HepG2 (cell line): Measurements from ENCODE around the gene DERL2. TPM values are rescaled to one million over a fixed set of nuclear protein-coding genes. Genes with fewer than 3 reads are reported as not detected.

ENCODE experiments used
- HHEX ChIP-seq: IDR thresholded peaks from 2 replicates; pipeline ENCODE4 v1.6.1; 2016; ENCODE audit warnings: control low read depth
- IKZF1 ChIP-seq: fragments of 450-650 bp; IDR thresholded peaks from 2 replicates; pipeline ENCODE4 v1.7.1; 2016
- JUN ChIP-seq: sonication (generic); formaldehyde crosslinking; IDR thresholded peaks from 2 replicates; pipeline ENCODE4 v1.4.0; 2020; ENCODE audit warnings: mild to moderate bottlenecking, missing genetic modification reagents
- KLF15 ChIP-seq: sonication (generic); formaldehyde crosslinking; IDR thresholded peaks from 2 replicates; pipeline ENCODE4 v1.8.1; 2023; ENCODE audit warnings: borderline replicate concordance, mild to moderate bottlenecking, inconsistent platforms, missing genetic modification reagents, mixed read lengths
- LRRFIP1 ChIP-seq: sonication (generic); formaldehyde crosslinking; conservative IDR thresholded peaks from 2 replicates; pipeline ENCODE4 v1.4.0; 2020; ENCODE audit warnings: missing genetic modification reagents
- MEIS2 ChIP-seq: sonication (generic); formaldehyde crosslinking; IDR thresholded peaks from 2 replicates; pipeline ENCODE4 v1.9.0; 2021; ENCODE audit warnings: mild to moderate bottlenecking, missing genetic modification reagents
- MTF1 ChIP-seq: sonication (generic); formaldehyde crosslinking; IDR thresholded peaks from 2 replicates; pipeline ENCODE4 v1.5.0; 2020; ENCODE audit warnings: missing genetic modification reagents
- PHF5A ChIP-seq: IDR thresholded peaks from one replicate; pipeline ENCODE4 v1.6.1; 2018; ENCODE audit warnings: low read depth, missing genetic modification reagents; ENCODE audit not compliant: unreplicated experiment
- PHF8 ChIP-seq: sonication (generic); formaldehyde crosslinking; IDR thresholded peaks from 2 replicates; pipeline ENCODE4 v1.5.0; 2020; ENCODE audit warnings: missing genetic modification reagents
- SMYD3 ChIP-seq: sonication (generic); formaldehyde crosslinking; IDR thresholded peaks from 2 replicates; pipeline ENCODE4 v1.8.1; 2023; ENCODE audit warnings: mild to moderate bottlenecking, missing genetic modification reagents
- TARDBP ChIP-seq: sonication (generic); formaldehyde crosslinking; IDR thresholded peaks from 2 replicates; pipeline ENCODE4 v1.8.0; 2022; ENCODE audit warnings: mild to moderate bottlenecking, missing genetic modification reagents
- TP53 ChIP-seq: sonication (generic); formaldehyde crosslinking; conservative IDR thresholded peaks from 2 replicates; pipeline ENCODE4 v1.4.0; 2020; ENCODE audit warnings: missing genetic modification reagents
- ZBTB26 ChIP-seq: IDR thresholded peaks from 2 replicates; pipeline ENCODE4 v1.6.1; 2016; ENCODE audit warnings: missing compliant biosample characterization, missing genetic modification reagents, borderline replicate concordance
- ZBTB7B ChIP-seq: sonication (generic); formaldehyde crosslinking; IDR thresholded peaks from 2 replicates; pipeline ENCODE4 v1.4.0; 2020; ENCODE audit warnings: missing genetic modification reagents
- ZKSCAN1 ChIP-seq: fragments of 150-350 bp; IDR thresholded peaks from 2 replicates; pipeline ENCODE4 v1.6.1; 2014; ENCODE audit warnings: low read length
- ZNF205 ChIP-seq: IDR thresholded peaks from 2 replicates; pipeline ENCODE4 v1.6.1; 2018; ENCODE audit warnings: missing biosample characterization, missing genetic modification reagents
- ZNF317 ChIP-seq: sonication (generic); formaldehyde crosslinking; IDR thresholded peaks from 2 replicates; pipeline ENCODE4 v1.5.0; 2020; ENCODE audit warnings: mild to moderate bottlenecking, missing genetic modification reagents
- ZNF331 ChIP-seq: sonication (generic); formaldehyde crosslinking; IDR thresholded peaks from 2 replicates; pipeline ENCODE4 v1.4.0; 2020; ENCODE audit warnings: missing genetic modification reagents
- ZNF772 ChIP-seq: sonication (generic); formaldehyde crosslinking; IDR thresholded peaks from 2 replicates; pipeline ENCODE4 v1.5.0; 2020; ENCODE audit warnings: mild to moderate bottlenecking, missing genetic modification reagents
- ZNF776 ChIP-seq: sonication (generic); formaldehyde crosslinking; IDR thresholded peaks from 2 replicates; pipeline ENCODE4 v1.4.0; 2020; ENCODE audit warnings: mild to moderate bottlenecking, missing genetic modification reagents
- ZNF788 ChIP-seq: sonication (generic); formaldehyde crosslinking; IDR thresholded peaks from 2 replicates; pipeline ENCODE4 v1.5.0; 2020; ENCODE audit warnings: mild to moderate bottlenecking, missing genetic modification reagents, borderline replicate concordance
- ZNF878 ChIP-seq: sonication (generic); formaldehyde crosslinking; IDR thresholded peaks from 2 replicates; pipeline ENCODE4 v1.8.1; 2023; ENCODE audit warnings: mild to moderate bottlenecking, missing genetic modification reagents, moderate library complexity
- polyA plus RNA-seq, 8 experiments: library from polyadenylated mRNA; depleted of rRNA in 3 of 8; stranded (reverse) in 7 of 8; unstranded in 1 of 8; fragments of >200 nt; fragmentation: Illumina TruSeq in 4 of 8; extraction: Trizol in 4 of 8; gene quantifications; 2 replicates each; pipeline versions ENCODE4 v1.2.1 to v1.2.3, GENCODE V29; 2011 to 2016; ENCODE audit warnings: low read depth in 4 of 8, missing spikeins in 1 of 8, mixed read lengths in 1 of 8; ENCODE audit not compliant: insufficient read depth in 1 of 8
- total RNA-seq, 5 experiments: library from RNA; depleted of rRNA; stranded (reverse); fragments of >200 nt; fragmentation: Illumina TruSeq; extraction: Trizol; gene quantifications; 2 replicates each; pipeline ENCODE4 v1.2.3, GENCODE V29; 2016; ENCODE audit warnings: low read depth in 1 of 5
- TF ChIP-seq, protein P1 (sequence below): IDR thresholded peaks from 2 replicates; pipeline ENCODE4 v1.6.1; 2016
- TF ChIP-seq, protein P2 (sequence below): fragments of 450-650 bp; IDR thresholded peaks from 2 replicates; pipeline ENCODE4 v1.6.1; 2017; ENCODE audit warnings: mild to moderate bottlenecking

The DERL2 gene
- total and polyA plus RNA-seq, 2 of the 13 experiments (the other 11 are each of a cell fraction or from before 2014, with no cell fraction given), result 59.3 to 65.2 TPM

DNA sequence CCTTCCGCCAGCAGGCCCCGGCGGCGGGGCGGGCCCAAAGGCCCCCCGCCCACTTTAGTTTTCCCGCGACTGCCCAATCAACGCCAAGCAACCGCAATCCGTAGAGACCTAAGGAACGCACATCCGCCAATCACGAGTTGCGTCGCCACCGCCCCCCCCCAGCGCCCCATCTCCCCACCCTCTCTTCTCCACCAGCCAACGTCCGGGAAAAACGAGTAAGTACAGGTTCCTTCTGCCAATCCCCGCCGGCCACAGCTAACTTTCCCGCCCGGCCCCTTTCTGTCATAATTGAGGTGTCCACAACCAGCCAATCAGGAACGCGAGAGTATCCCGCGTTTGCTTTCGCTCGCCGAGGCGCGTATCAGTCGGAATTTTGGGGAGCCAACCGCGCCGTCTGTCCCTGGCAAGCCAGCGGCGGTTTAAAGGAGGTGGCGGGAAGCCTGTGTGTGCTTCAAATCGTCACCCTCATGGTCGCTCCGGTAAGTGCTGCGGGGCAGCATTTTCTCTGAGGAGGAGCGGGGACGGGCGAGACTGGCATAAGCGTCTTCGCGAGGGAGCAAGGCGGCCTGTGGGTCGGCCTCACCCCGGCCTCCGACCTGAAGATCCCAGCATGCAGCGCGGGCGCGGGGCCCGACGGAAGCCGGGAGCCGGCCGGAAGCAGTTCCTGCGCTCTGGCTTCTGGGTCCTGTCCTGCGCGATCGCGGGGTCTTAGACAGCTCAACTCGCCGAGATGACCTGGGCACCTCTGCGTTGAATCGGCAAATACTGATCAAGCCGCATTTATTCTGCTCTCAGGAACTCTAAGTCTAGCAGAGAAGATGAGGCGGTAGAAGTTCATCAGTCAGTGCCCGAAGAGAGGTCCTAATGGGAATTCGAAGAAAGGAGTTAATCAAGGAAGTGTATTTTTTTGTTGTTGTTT is 487 bp upstream of the DERL2 start, which contains the start of gene MIS12 (continued):
- peak; percentile 74; the same call in 1 of the 2 replicates for TF ChIP-seq ZBTB26
- TF ChIP-seq ZNF331 (CRISPR knock-in tag), result peak; percentile 37; the same call in 1 of the 2 replicates
- TF ChIP-seq ZNF788 (CRISPR knock-in tag), result peak; percentile 76; the same call in 1 of the 2 replicates
- peak; percentile 97 for TF ChIP-seq PHF8
- TF ChIP-seq TP53 (CRISPR knock-in tag), result 0 out of 2 replicates have a peak, but pooled peaks have one; percentile 25
- TF ChIP-seq ZBTB7B, result no peak; the same call in 1 of the 2 replicates
- TF ChIP-seq LRRFIP1, result no peak
- TF ChIP-seq, protein P1, sequence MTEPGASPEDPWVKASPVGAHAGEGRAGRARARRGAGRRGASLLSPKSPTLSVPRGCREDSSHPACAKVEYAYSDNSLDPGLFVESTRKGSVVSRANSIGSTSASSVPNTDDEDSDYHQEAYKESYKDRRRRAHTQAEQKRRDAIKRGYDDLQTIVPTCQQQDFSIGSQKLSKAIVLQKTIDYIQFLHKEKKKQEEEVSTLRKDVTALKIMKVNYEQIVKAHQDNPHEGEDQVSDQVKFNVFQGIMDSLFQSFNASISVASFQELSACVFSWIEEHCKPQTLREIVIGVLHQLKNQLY (CRISPR knock-in tag), result no peak
- TF ChIP-seq TARDBP (CRISPR knock-in tag), result peak; percentile 64; the same call in 1 of the 2 replicates
- no peak; the same call in 1 of the 2 replicates for TF ChIP-seq ZKSCAN1
- no peak for TF ChIP-seq IKZF1
- 0 out of 2 replicates have a peak, but pooled peaks have one; percentile 45 for TF ChIP-seq MTF1 (CRISPR knock-in tag)
- peak; percentile 81 for TF ChIP-seq ZNF878 (CRISPR knock-in tag)
- no peak for TF ChIP-seq PHF5A (CRISPR knock-in tag)
- no peak for TF ChIP-seq SMYD3 (CRISPR knock-in tag)
- TF ChIP-seq KLF15 (CRISPR knock-in tag), result no peak; the same call in 1 of the 2 replicates
- TF ChIP-seq, protein P2, sequence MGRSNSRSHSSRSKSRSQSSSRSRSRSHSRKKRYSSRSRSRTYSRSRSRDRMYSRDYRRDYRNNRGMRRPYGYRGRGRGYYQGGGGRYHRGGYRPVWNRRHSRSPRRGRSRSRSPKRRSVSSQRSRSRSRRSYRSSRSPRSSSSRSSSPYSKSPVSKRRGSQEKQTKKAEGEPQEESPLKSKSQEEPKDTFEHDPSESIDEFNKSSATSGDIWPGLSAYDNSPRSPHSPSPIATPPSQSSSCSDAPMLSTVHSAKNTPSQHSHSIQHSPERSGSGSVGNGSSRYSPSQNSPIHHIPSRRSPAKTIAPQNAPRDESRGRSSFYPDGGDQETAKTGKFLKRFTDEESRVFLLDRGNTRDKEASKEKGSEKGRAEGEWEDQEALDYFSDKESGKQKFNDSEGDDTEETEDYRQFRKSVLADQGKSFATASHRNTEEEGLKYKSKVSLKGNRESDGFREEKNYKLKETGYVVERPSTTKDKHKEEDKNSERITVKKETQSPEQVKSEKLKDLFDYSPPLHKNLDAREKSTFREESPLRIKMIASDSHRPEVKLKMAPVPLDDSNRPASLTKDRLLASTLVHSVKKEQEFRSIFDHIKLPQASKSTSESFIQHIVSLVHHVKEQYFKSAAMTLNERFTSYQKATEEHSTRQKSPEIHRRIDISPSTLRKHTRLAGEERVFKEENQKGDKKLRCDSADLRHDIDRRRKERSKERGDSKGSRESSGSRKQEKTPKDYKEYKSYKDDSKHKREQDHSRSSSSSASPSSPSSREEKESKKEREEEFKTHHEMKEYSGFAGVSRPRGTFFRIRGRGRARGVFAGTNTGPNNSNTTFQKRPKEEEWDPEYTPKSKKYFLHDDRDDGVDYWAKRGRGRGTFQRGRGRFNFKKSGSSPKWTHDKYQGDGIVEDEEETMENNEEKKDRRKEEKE, result no peak
- TF ChIP-seq JUN, result peak; percentile 41; the same call in 1 of the 2 replicates
- TF ChIP-seq HHEX (CRISPR knock-in tag), result no peak
- peak; percentile 72; the same call in 1 of the 2 replicates for TF ChIP-seq ZNF205 (CRISPR knock-in tag)
- peak; percentile 62; the same call in 1 of the 2 replicates for TF ChIP-seq MEIS2 (CRISPR knock-in tag)
- TF ChIP-seq ZNF772 (CRISPR knock-in tag), result peak; percentile 75; the same call in 1 of the 2 replicates
- TF ChIP-seq ZNF776 (CRISPR knock-in tag), result peak; percentile 78; the same call in 1 of the 2 replicates
- TF ChIP-seq ZNF317 (CRISPR knock-in tag), result peak; percentile 74; the same call in 1 of the 2 replicates
